PC-9 (cell line): ENCODE results near the gene CACNA1H. TPM values are rescaled to one million over a fixed set of nuclear protein-coding genes. Genes with fewer than 3 reads are reported as not detected.

Experiments used
- BruUV-seq: library from RNA; stranded (reverse); fragments of 400-500 nt; replicated peaks from 2 replicates; lab custom pipeline; 2021; lab: Mats Ljungman, UMichigan
- CTCF ChIA-PET: fragments of 300-600 bp; sonication (Branson Sonifier 250); formaldehyde crosslinking; loops from one replicate; lab custom pipeline; 2022; ENCODE audit warnings: antibody characterized with exemption; lab: Charles Lee
- POLR2A ChIA-PET: fragments of 300-600 bp; sonication (Branson Sonifier 250); formaldehyde crosslinking; loops from one replicate; lab custom pipeline; 2022; ENCODE audit warnings: antibody characterized with exemption; ENCODE audit not compliant: unreplicated experiment; lab: Charles Lee
- DNase-seq, 2 experiments: peaks; one replicate each; pipeline versions ENCODE4 v3.0.0 to v3.0.0-alpha.2; 2015 to 2022; ENCODE audit warnings: mixed read lengths in 1 of 2
- H2AFZ ChIP-seq: fragments of 200-600 bp; sonication (generic); 2 replicates; pipeline ENCODE4 v1.8.1; 2017; ENCODE audit warnings: antibody characterized with exemption
- H3F3A ChIP-seq: fragments of 200-600 bp; sonication (generic); 2 replicates; pipeline ENCODE4 v1.8.1; 2017; ENCODE audit warnings: antibody characterized with exemption, mild to moderate bottlenecking, low read depth; ENCODE audit not compliant: insufficient read depth
- H3K27ac ChIP-seq: fragments of 200-600 bp; sonication (generic); 2 replicates; pipeline ENCODE4 v1.6.1; 2016; ENCODE audit warnings: mixed run types
- H3K27me3 ChIP-seq: fragments of 200-600 bp; sonication (generic); 2 replicates; pipeline ENCODE4 v1.6.1; 2016; ENCODE audit warnings: low read depth, mixed run types; ENCODE audit not compliant: insufficient read depth
- H3K36me3 ChIP-seq: fragments of 200-600 bp; sonication (generic); 2 replicates; pipeline ENCODE4 v1.6.1; 2016; ENCODE audit warnings: low read depth, mixed run types
- H3K4me1 ChIP-seq: fragments of 200-600 bp; sonication (generic); replicated peaks from 2 replicates; pipeline ENCODE4 v1.6.1; 2016; ENCODE audit warnings: mixed run types; ENCODE audit not compliant: insufficient read depth
- H3K4me2 ChIP-seq: fragments of 200-600 bp; sonication (generic); 2 replicates; pipeline ENCODE4 v1.6.1; 2017; ENCODE audit warnings: mixed run types
- H3K4me3 ChIP-seq: fragments of 200-600 bp; sonication (generic); 2 replicates; pipeline ENCODE4 v1.6.1; 2016; ENCODE audit warnings: mixed run types
- H3K79me2 ChIP-seq: fragments of 200-600 bp; sonication (generic); 2 replicates; pipeline ENCODE4 v1.6.1; 2017; ENCODE audit warnings: low read depth, mixed run types
- H3K9me2 ChIP-seq: fragments of 200-600 bp; sonication (generic); 2 replicates; pipeline ENCODE4 v1.8.1; 2017; ENCODE audit warnings: mild to moderate bottlenecking; ENCODE audit not compliant: insufficient read depth
- H3K9me3 ChIP-seq: fragments of 200-600 bp; sonication (generic); 2 replicates; pipeline ENCODE4 v1.8.1; 2016; ENCODE audit warnings: low read depth; ENCODE audit not compliant: insufficient read depth
- H4K20me1 ChIP-seq: fragments of 200-600 bp; sonication (generic); 2 replicates; pipeline ENCODE4 v1.8.1; 2017; ENCODE audit not compliant: insufficient read depth
- CTCF ChIP-seq: fragments of 200-600 bp; sonication (generic); conservative IDR thresholded peaks from 2 replicates; pipeline ENCODE4 v1.6.1; 2017; ENCODE audit warnings: mixed run types, antibody characterized with exemption, mild to moderate bottlenecking, moderate library complexity
- EZH2 ChIP-seq: fragments of 200-600 bp; sonication (generic); IDR thresholded peaks from 2 replicates; pipeline ENCODE4 v1.8.0; 2017; ENCODE audit warnings: antibody characterized with exemption, low read depth
- intact Hi-C: fragments of 100-400 bp; cut with micrococcal nuclease; formaldehyde crosslinking; loops from one replicate; pipeline ENCODE4 v1.10.0; 2022; ENCODE audit not compliant: unreplicated experiment
- total RNA-seq: library from RNA; stranded (reverse); gene quantifications from 2 replicates; pipeline ENCODE4 v1.2.3, GENCODE V29; 2021

CACNA1H gene
- total RNA-seq, 1 experiment from 2014 or later: not detected

GRCh38 chr16:1261131-1261892 lies 108.4 kb downstream of the CACNA1H start:
- H3K9me3 ChIP-seq: no peaks in the 10 kb centered on the region
- H2AFZ ChIP-seq: no peak overlapping the region
- DNase-seq: peak in 1 of 2 experiments; percentile 76
- no peaks in the 10 kb centered on the region for H3K36me3 ChIP-seq
- BruUV-seq: no TSS peak
- intact Hi-C loops: no loop called here
- H3K27me3 ChIP-seq: peaks cover 61% of the 10 kb centered on the region
- H3K4me2 ChIP-seq: peak overlapping the region; percentile 19; the same call in 1 of the 2 replicates
- H3K27ac ChIP-seq: no peak overlapping the region
- no peak overlapping the region for H3K4me3 ChIP-seq
- CTCF ChIA-PET: no interaction called here
- peak; percentile 79; the same call in 1 of the 2 replicates for TF ChIP-seq EZH2
- TF ChIP-seq CTCF: no peak
- H3K9me2 ChIP-seq: no peaks in the 10 kb centered on the region
- H4K20me1 ChIP-seq: no peaks in the 10 kb centered on the region
- POLR2A ChIA-PET: no interaction called here
- H3F3A ChIP-seq: 0 out of 2 replicates have a peak, but pooled peaks cover 5% of the 10 kb centered on the region
- H3K79me2 ChIP-seq: no peaks in the 10 kb centered on the region
- H3K4me1 ChIP-seq: no peaks in the 10 kb centered on the region; the same call in 1 of the 2 replicates

GRCh38 chr16:1262210-1262845 lies 109.4 kb downstream of the CACNA1H start:
- no peaks in the 10 kb centered on the region for H3K9me3 ChIP-seq
- 0 out of 2 replicates have a peak, but pooled peaks cover 5% of the 10 kb centered on the region for H3F3A ChIP-seq
- H2AFZ ChIP-seq: no peak overlapping the region
- no peak overlapping the region for H3K4me2 ChIP-seq
- ChIA-PET POLR2A (no interaction called here), CTCF (no interaction called here)
- no peaks in the 10 kb centered on the region; the same call in 1 of the 2 replicates for H3K4me1 ChIP-seq
- intact Hi-C loops: no loop called here
- no peak overlapping the region for H3K4me3 ChIP-seq
- H3K36me3 ChIP-seq: no peaks in the 10 kb centered on the region
- TF ChIP-seq CTCF: no peak
- TF ChIP-seq EZH2: no peak
- no TSS peak for BruUV-seq
- H3K9me2 ChIP-seq: no peaks in the 10 kb centered on the region
- H3K27me3 ChIP-seq: peaks cover 72% of the 10 kb centered on the region
- H3K79me2 ChIP-seq: no peaks in the 10 kb centered on the region
- DNase-seq: no peak
- no peak overlapping the region for H3K27ac ChIP-seq
- no peaks in the 10 kb centered on the region for H4K20me1 ChIP-seq

- Histone ChIP-seq H3K36me3 (no peaks in the 10 kb centered on the region), H3K27me3 (peaks cover 73% of the 10 kb centered on the region), H3K4me3 (no peak overlapping the region), H3F3A (0 out of 2 replicates have a peak, but pooled peaks cover 5% of the 10 kb centered on the region), H3K9me2 (no peaks in the 10 kb centered on the region), H4K20me1 (no peaks in the 10 kb centered on the region), H3K79me2 (no peaks in the 10 kb centered on the region), H3K4me1 (no peaks in the 10 kb centered on the region; the same call in 1 of the 2 replicates), H3K27ac (no peak overlapping the region), H3K4me2 (no peak overlapping the region), H2AFZ (no peak overlapping the region), H3K9me3 (no peaks in the 10 kb centered on the region)
- ChIA-PET POLR2A (no interaction called here), CTCF (interaction anchor here (0.6 kb wide), 1 partner anchor 413 kb away, joined by 3 read pairs; no protein-coding TSS in a partner anchor)
- intact Hi-C loops: no loop called here
- no TSS peak for BruUV-seq
- no peak for DNase-seq
- no peak for TF ChIP-seq CTCF
- TF ChIP-seq EZH2: no peak
Measured at GRCh38 chr16:1262846-1263221, 109.9 kb downstream of the CACNA1H start.
